Ishikawa (cell line): ENCODE measurements around the gene FHIT.

Source experiments
- CREB1 ChIP-seq: IDR thresholded peaks from 2 replicates; pipeline ENCODE4 v1.6.1; 2012; ENCODE audit warnings: low read depth
- RAD21 ChIP-seq: IDR thresholded peaks from 2 replicates; pipeline ENCODE4 v1.6.1; 2012; ENCODE audit warnings: low read depth
- REST ChIP-seq: IDR thresholded peaks from 2 replicates; pipeline ENCODE4 v1.6.1; 2012; ENCODE audit warnings: low read depth, mild to moderate bottlenecking
- TAF1 ChIP-seq: IDR thresholded peaks from 2 replicates; pipeline ENCODE4 v1.6.1; 2012; ENCODE audit warnings: low read depth, mild to moderate bottlenecking
- TEAD4 ChIP-seq: IDR thresholded peaks from 2 replicates; pipeline ENCODE4 v1.6.1; 2012
- ZBTB7A ChIP-seq: IDR thresholded peaks from 2 replicates; pipeline ENCODE4 v1.6.1; 2012; ENCODE audit warnings: low read depth

GRCh38 chr3:60131618-60132017 lies 1119.6 kb downstream of the FHIT start:
- no peak for TF ChIP-seq RAD21
- TF ChIP-seq REST: no peak
- no peak for TF ChIP-seq TAF1
- TF ChIP-seq ZBTB7A: no peak
- no peak for TF ChIP-seq CREB1
- no peak for TF ChIP-seq TEAD4
